IMR-90 (cell line): ENCODE data around the gene GRN. TPM values are rescaled to one million over a fixed set of nuclear protein-coding genes. Genes with fewer than 3 reads are reported as not detected.

ENCODE experiments used
- ATAC-seq: fragments of 200-7000 bp; cut with Tn5 transposase; 2 replicates; pipeline ENCODE4 v1.9.1; 2020; ENCODE audit warnings: low read depth, mild to moderate bottlenecking, moderate library complexity
- BruUV-seq: library from RNA; stranded (reverse); fragments of 400-500 nt; replicated peaks from 2 replicates; lab custom pipeline; 2021; lab: Mats Ljungman, UMichigan
- CTCF ChIA-PET: fragments of 300-600 bp; formaldehyde crosslinking; extraction: SDS; loops from one replicate; lab custom pipeline; 2021; ENCODE audit warnings: antibody characterized with exemption; lab: Yijun Ruan, JAX
- POLR2A ChIA-PET: fragments of 300-600 bp; sonication (Branson Sonifier 250); formaldehyde crosslinking; loops from one replicate; lab custom pipeline; 2022; ENCODE audit warnings: antibody characterized with exemption; ENCODE audit not compliant: unreplicated experiment; lab: Charles Lee
- DNase-seq: peaks from one replicate; pipeline ENCODE4 v3.0.0; 2013
- H2AFZ ChIP-seq: replicated peaks from 2 replicates; pipeline ENCODE3; 2013; ENCODE audit warnings: low read length, mild to moderate bottlenecking; ENCODE audit not compliant: poor library complexity
- H2AK5ac ChIP-seq: 2 replicates; pipeline ENCODE4 v1.6.1; 2013; ENCODE audit warnings: low read depth, low read length, inconsistent platforms
- H2AK9ac ChIP-seq: replicated peaks from 2 replicates; pipeline ENCODE3; 2013; ENCODE audit warnings: mild to moderate bottlenecking, low read depth, low read length, moderate library complexity; ENCODE audit not compliant: poor library complexity
- H2BK120ac ChIP-seq: 2 replicates; pipeline ENCODE4 v1.6.1; 2013; ENCODE audit warnings: low read depth, low read length, inconsistent platforms
- H2BK15ac ChIP-seq: 3 replicates; pipeline ENCODE4 v1.6.1; 2013; ENCODE audit warnings: low read depth, low read length, inconsistent platforms
- H2BK20ac ChIP-seq: 2 replicates; pipeline ENCODE4 v1.6.1; 2013; ENCODE audit warnings: low read depth, mild to moderate bottlenecking, inconsistent platforms, low read length, moderate library complexity
- H2BK5ac ChIP-seq: 2 replicates; pipeline ENCODE4 v1.6.1; 2013; ENCODE audit warnings: mild to moderate bottlenecking, low read depth, low read length, inconsistent platforms; ENCODE audit not compliant: poor library complexity, severe bottlenecking
- H3K14ac ChIP-seq: replicated peaks from 2 replicates; pipeline ENCODE4 v1.6.1; 2013; ENCODE audit warnings: low read depth, low read length, inconsistent platforms
- H3K18ac ChIP-seq: 2 replicates; pipeline ENCODE4 v1.6.1; 2013; ENCODE audit warnings: low read depth, low read length, control low read depth
- H3K23ac ChIP-seq: 2 replicates; pipeline ENCODE4 v1.6.1; 2013; ENCODE audit warnings: low read depth, low read length, inconsistent platforms
- H3K27ac ChIP-seq: 2 replicates; pipeline ENCODE4 v1.5.1; 2013; ENCODE audit warnings: mild to moderate bottlenecking, control low read depth, low read length; ENCODE audit not compliant: insufficient read depth
- H3K27me3 ChIP-seq: 2 replicates; pipeline ENCODE4 v1.6.1; 2013; ENCODE audit warnings: low read length; ENCODE audit not compliant: control insufficient read depth, insufficient read depth
- H3K36me3 ChIP-seq: 2 replicates; pipeline ENCODE4 v1.6.1; 2013; ENCODE audit warnings: low read length, mixed read lengths; ENCODE audit not compliant: control insufficient read depth, insufficient read depth
- H3K4ac ChIP-seq: 2 replicates; pipeline ENCODE4 v1.6.1; 2013; ENCODE audit warnings: low read depth, low read length, inconsistent platforms
- H3K4me1 ChIP-seq: 2 replicates; pipeline ENCODE4 v1.6.1; 2013; ENCODE audit warnings: low read length, mixed read lengths; ENCODE audit not compliant: control insufficient read depth, insufficient read depth
- H3K4me2 ChIP-seq: 2 replicates; pipeline ENCODE4 v1.6.1; 2013; ENCODE audit warnings: low read depth, mild to moderate bottlenecking, control low read depth, low read length, moderate library complexity
- H3K4me3 ChIP-seq: 2 replicates; pipeline ENCODE4 v1.5.1; 2013; ENCODE audit warnings: low read depth, mild to moderate bottlenecking, control low read depth, low read length, moderate library complexity; ENCODE audit not compliant: insufficient read depth
- H3K56ac ChIP-seq: 2 replicates; pipeline ENCODE4 v1.6.1; 2013; ENCODE audit warnings: low read length, inconsistent platforms; ENCODE audit not compliant: insufficient read depth; ENCODE audit errors: extremely low read depth
- H3K79me1 ChIP-seq, 2 experiments: 2 replicates each; pipeline ENCODE4 v1.6.1; 2013; ENCODE audit warnings: low read length in 2 of 2, inconsistent platforms in 1 of 2, low read depth in 1 of 2
- H3K9ac ChIP-seq: 2 replicates; pipeline ENCODE4 v1.6.1; 2013; ENCODE audit warnings: low read depth, low read length, control low read depth
- H3K9me1 ChIP-seq: 2 replicates; pipeline ENCODE4 v1.6.1; 2013; ENCODE audit warnings: low read length, inconsistent platforms; ENCODE audit not compliant: insufficient read depth
- H3K9me3 ChIP-seq: 2 replicates; pipeline ENCODE4 v1.6.1; 2013; ENCODE audit warnings: low read length; ENCODE audit not compliant: control insufficient read depth, insufficient read depth
- H4K20me1 ChIP-seq: 2 replicates; pipeline ENCODE4 v1.6.1; 2013; ENCODE audit warnings: low read length, inconsistent platforms; ENCODE audit not compliant: insufficient read depth
- H4K5ac ChIP-seq: 2 replicates; pipeline ENCODE4 v1.6.1; 2013; ENCODE audit warnings: mild to moderate bottlenecking, low read depth, low read length, control low read depth
- H4K8ac ChIP-seq, 2 experiments: 2 replicates each; pipeline ENCODE4 v1.6.1; 2013; ENCODE audit warnings: low read depth in 2 of 2, low read length in 2 of 2, control low read depth in 1 of 2, inconsistent platforms in 1 of 2
- H4K91ac ChIP-seq: 2 replicates; pipeline ENCODE4 v1.6.1; 2013; ENCODE audit warnings: low read depth, low read length, inconsistent platforms; ENCODE audit not compliant: insufficient read depth
- BHLHE40 ChIP-seq: fragments of 150-350 bp; IDR thresholded peaks from 2 replicates; pipeline ENCODE4 v1.6.1; 2016; ENCODE audit warnings: mild to moderate bottlenecking, low read depth, low read length
- CEBPB ChIP-seq: IDR thresholded peaks from 2 replicates; pipeline ENCODE4 v1.6.1; 2012; ENCODE audit warnings: low read depth, low read length, improper control_type of control experiment
- CHD1 ChIP-seq: IDR thresholded peaks from 2 replicates; pipeline ENCODE4 v1.6.1; 2012; ENCODE audit warnings: low read depth, low read length, improper control_type of control experiment
- CTCF ChIP-seq: conservative IDR thresholded peaks from 2 replicates; pipeline ENCODE4 v1.5.1; 2012; ENCODE audit warnings: mild to moderate bottlenecking, low read depth, low read length, improper control_type of control experiment
- ELK1 ChIP-seq: fragments of 150-350 bp; IDR thresholded peaks from 2 replicates; pipeline ENCODE4 v1.6.1; 2016; ENCODE audit warnings: low read depth, mild to moderate bottlenecking, low read length, moderate library complexity, borderline replicate concordance
- FOS ChIP-seq: fragments of 150-350 bp; IDR thresholded peaks from 2 replicates; pipeline ENCODE4 v1.6.1; 2016; ENCODE audit warnings: low read depth, low read length
- MAFK ChIP-seq: IDR thresholded peaks from 2 replicates; pipeline ENCODE4 v1.6.1; 2012; ENCODE audit warnings: low read depth, low read length, improper control_type of control experiment
- MAZ ChIP-seq: IDR thresholded peaks from 2 replicates; pipeline ENCODE4 v1.6.1; 2012; ENCODE audit warnings: low read depth, mild to moderate bottlenecking, low read length, improper control_type of control experiment, moderate library complexity, borderline replicate concordance
- MXI1 ChIP-seq: IDR thresholded peaks from 2 replicates; pipeline ENCODE4 v1.6.1; 2012; ENCODE audit warnings: low read depth, mild to moderate bottlenecking, low read length, moderate library complexity, borderline replicate concordance
- NFE2L2 ChIP-seq: fragments of 150-350 bp; IDR thresholded peaks from 2 replicates; pipeline ENCODE4 v1.6.1; 2016; ENCODE audit warnings: low read depth, mild to moderate bottlenecking, low read length
- POLR2A ChIP-seq: IDR thresholded peaks from 2 replicates; pipeline ENCODE4 v1.6.1; 2012; ENCODE audit warnings: mild to moderate bottlenecking, low read depth, low read length
- RAD21 ChIP-seq: IDR thresholded peaks from 2 replicates; pipeline ENCODE4 v1.6.1; 2012; ENCODE audit warnings: low read length, improper control_type of control experiment
- RFX5 ChIP-seq: IDR thresholded peaks from 2 replicates; pipeline ENCODE4 v1.8.0; 2012; ENCODE audit warnings: low read depth, mild to moderate bottlenecking, low read length, moderate library complexity
- SMC3 ChIP-seq: fragments of 150-350 bp; IDR thresholded peaks from 2 replicates; pipeline ENCODE4 v1.6.1; 2016; ENCODE audit warnings: low read depth, mild to moderate bottlenecking, antibody characterized with exemption, low read length, moderate library complexity
- USF2 ChIP-seq: fragments of 150-350 bp; IDR thresholded peaks from 2 replicates; pipeline ENCODE4 v1.6.1; 2017; ENCODE audit warnings: mild to moderate bottlenecking, antibody characterized with exemption, low read length, low read depth
- WGBS, 2 experiments: methylation state at CpG; one replicate each; pipeline versions ENCODE4 v1.1.5 to v1.1.7; 2013; ENCODE audit warnings: missing lambda C conversion rate in 2 of 2; ENCODE audit not compliant: insufficient read length in 1 of 2; ENCODE audit errors: extremely low coverage in 2 of 2; 5-methylcytosine and 5-hydroxymethylcytosine counted together
- dilution Hi-C: fragments of 300-500 bp; cut with HindIII; formaldehyde crosslinking; loops from one replicate; pipeline ENCODE4 v1.14.3; 2018; ENCODE audit warnings: low sequenced_read_pairs; ENCODE audit not compliant: unreplicated experiment
- in situ Hi-C: fragments of 300-500 bp; cut with MboI; formaldehyde crosslinking; loops from 3 replicates; pipeline ENCODE4 v1.14.3; 2019; ENCODE audit warnings: low sequenced_read_pairs, inconsistent platforms, mixed read lengths
- intact Hi-C: fragments of 100-400 bp; cut with micrococcal nuclease; formaldehyde crosslinking; loops from 2 replicates; pipeline ENCODE4 v1.10.0; 2022
- polyA plus RNA-seq, 3 experiments: library from polyadenylated mRNA; depleted of rRNA; stranded (reverse); fragments of >200 nt; gene quantifications; 2 replicates each; pipeline ENCODE4 v1.2.3, GENCODE V29; 2012; ENCODE audit warnings: low replicate concordance in 1 of 3
- total RNA-seq: library from RNA; depleted of rRNA; stranded (reverse); fragments of >200 nt; gene quantifications from 2 replicates; pipeline ENCODE4 v1.2.3, GENCODE V29; 2012

GRN gene
- total and polyA plus RNA-seq, 2 of the 4 experiments (the other 2 are of a cell fraction), result 38.9 to 494 TPM

GRCh38 chr17:44382917-44383316, 37.8 kb downstream of the GRN start:
- no peak overlapping the region for H3K9ac ChIP-seq
- H2AK9ac ChIP-seq, result no peak overlapping the region
- 85% methylated on average over 6 of the region's 6 CpGs; no CpG with 5 or more reads in 1 of the 2 experiments for WGBS, 2 experiments
- peaks cover 2% of the 10 kb centered on the region; the same call in 1 of the 2 replicates for H3K4me1 ChIP-seq
- no peak overlapping the region for H3K56ac ChIP-seq
- H2BK15ac ChIP-seq, result no peak overlapping the region
- TF ChIP-seq MXI1, result no peak
- no peak for TF ChIP-seq NFE2L2
- TF ChIP-seq MAZ, result no peak
- TF ChIP-seq ELK1, result no peak
- TF ChIP-seq CEBPB, result no peak
- no peak for TF ChIP-seq RAD21
- TF ChIP-seq RFX5, result no peak
- no peak for TF ChIP-seq CHD1
- no peak for TF ChIP-seq CTCF
- TF ChIP-seq POLR2A, result no peak
- TF ChIP-seq BHLHE40, result no peak
- TF ChIP-seq MAFK, result no peak
- TF ChIP-seq FOS, result no peak
- TF ChIP-seq USF2, result no peak
- TF ChIP-seq SMC3, result no peak
- ATAC-seq (no peak), DNase-seq (no peak)
- no peak overlapping the region for H3K4me2 ChIP-seq
- H3K4ac ChIP-seq, result no peak overlapping the region
- no peak overlapping the region for H2BK5ac ChIP-seq
- no peak overlapping the region for H3K18ac ChIP-seq
- H3K36me3 ChIP-seq, result no peaks in the 10 kb centered on the region
- no peak overlapping the region for H4K8ac ChIP-seq
- H3K4me3 ChIP-seq, result no peak overlapping the region
- no peak overlapping the region for H3K23ac ChIP-seq
- H4K20me1 ChIP-seq, result 0 out of 2 replicates have a peak, but pooled peaks cover 3% of the 10 kb centered on the region
- H4K5ac ChIP-seq, result no peak overlapping the region
- no peak overlapping the region for H2BK120ac ChIP-seq
- ChIA-PET POLR2A (no interaction called here), CTCF (no interaction called here)
- H3K9me1 ChIP-seq, result no peaks in the 10 kb centered on the region
- in situ Hi-C loops, result no loop called here
- no peak overlapping the region for H2AK5ac ChIP-seq
- no peak overlapping the region for H2BK20ac ChIP-seq
- no peak overlapping the region for H2AFZ ChIP-seq
- H3K79me1 ChIP-seq, result no peaks in the 10 kb centered on the region
- no peaks in the 10 kb centered on the region; the same call in 1 of the 2 replicates for H3K9me3 ChIP-seq
- peaks cover 36% of the 10 kb centered on the region for H3K27me3 ChIP-seq
- no TSS peak for BruUV-seq
- H3K27ac ChIP-seq, result no peak overlapping the region
- H4K91ac ChIP-seq, result no peak overlapping the region
- H3K14ac ChIP-seq, result no peak overlapping the region
- intact Hi-C loops, result no loop called here
- dilution Hi-C loops, result no loop called here
